Endothelial cell of hepatic sinusoid (primary cell): ENCODE data around the gene GABRR2.

ENCODE experiments used
- in situ Hi-C: cut with HindIII; loops from 2 replicates; pipeline ENCODE4 v1.10.0; 2017; ENCODE audit warnings: low sequenced_read_pairs

GABRR2 gene

DNA sequence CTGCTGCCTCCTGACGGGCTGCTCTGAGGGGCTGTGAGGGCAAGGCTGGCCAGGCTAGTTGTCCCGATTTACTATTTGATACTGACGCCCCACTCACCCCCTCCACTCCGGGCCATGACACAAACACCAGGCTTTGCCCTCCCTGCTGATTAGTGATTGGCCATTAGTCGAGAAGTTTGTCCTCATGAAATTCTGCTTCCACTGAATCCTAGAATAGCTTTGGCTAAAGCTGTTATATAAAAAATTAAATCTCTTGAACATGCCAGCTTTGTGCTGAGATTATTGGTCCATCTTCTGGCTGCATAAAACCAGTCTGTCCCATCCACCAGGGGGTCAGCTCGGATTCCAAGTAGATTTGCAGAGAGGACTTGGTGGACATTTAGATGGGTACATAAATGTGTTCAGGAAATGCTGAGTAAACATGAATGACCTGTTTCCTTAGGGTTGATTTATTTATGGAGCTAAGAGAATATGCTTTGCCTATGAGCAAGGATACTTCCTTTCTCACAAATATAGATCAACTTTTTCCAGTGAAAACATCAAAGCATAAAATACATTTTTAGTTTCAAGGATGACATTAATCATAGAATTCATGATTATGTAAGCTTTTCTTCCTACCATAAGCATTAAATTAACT lies at the start of gene GABRR2:
Gene GABRR2, minus strand, starts transcription at position 51 of the 637 bp plus-strand sequence. CDS start 134 bp downstream, outside the sequence.
- in situ Hi-C loops: no loop called here

DNA sequence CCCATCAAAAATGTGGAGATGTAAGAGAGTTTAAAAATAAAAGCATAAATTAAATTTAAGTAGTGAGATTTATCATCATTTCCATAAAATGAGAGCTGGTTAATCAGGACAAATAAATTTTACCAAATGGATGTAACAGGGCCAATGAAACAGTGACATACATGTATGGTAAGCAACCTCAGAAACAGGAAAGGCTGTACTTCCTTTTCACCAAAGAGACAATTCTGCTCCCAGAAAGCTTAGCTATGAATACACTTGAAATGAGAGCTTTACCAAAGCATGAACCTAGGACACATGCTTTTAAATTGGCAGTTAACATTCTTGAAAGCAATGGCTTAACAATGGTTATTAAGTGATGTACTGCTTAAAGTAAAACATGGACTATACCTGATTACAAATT lies 49.5 kb upstream of the GABRR2 start:
- in situ Hi-C loops: loop anchor here (5.0 kb wide), 1 partner anchor 107 kb away; no protein-coding TSS in a partner anchor

DNA sequence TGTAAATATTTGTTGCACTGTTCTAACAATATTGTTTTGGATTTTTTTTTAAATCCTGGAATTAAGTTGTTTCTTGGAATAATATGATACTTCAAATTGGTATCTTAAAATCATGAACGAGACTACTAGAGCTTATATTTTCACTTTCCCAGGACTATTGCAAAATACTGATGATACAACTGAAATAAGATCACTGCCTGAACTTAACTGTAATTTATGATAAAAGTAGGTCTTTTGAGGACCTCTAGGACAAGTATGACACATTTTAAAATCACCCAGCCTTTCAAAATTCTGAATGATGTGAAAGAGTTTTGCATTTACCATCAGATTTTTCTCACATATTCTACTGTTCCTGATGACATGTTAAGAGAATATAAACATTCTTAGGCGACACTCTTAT lies 46.1 kb upstream of the GABRR2 start:
- in situ Hi-C loops: loop anchor here (5.0 kb wide), 1 partner anchor 104 kb away; no protein-coding TSS in a partner anchor

DNA sequence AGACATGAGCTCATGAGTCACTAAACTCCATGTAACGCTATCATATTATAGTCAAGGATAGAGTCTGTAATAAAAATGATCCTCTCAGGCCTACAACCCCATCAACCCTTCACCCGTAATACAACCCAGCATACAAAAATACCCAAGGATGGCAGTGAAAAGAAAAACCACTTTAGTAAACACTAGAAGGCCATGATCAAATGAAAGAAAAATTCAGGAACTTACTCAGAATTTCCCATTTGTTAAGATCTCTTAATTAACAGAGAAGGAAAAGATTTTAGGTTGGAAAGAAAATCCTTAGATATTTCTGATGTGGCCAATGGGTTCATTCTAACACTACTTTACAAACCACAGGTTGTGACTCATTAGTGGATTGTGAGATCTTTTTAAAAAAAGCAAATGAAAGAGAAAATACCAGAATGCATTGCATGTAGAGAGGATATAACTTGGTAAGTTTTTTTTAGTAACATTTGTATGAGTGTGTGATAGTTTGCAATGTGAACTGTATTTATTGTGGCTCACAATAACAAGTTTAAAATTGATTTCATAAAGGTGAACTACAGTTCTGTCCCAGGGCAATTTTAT lies 45.4 kb upstream of the GABRR2 start:
- in situ Hi-C loops: loop anchor here (5.0 kb wide), 1 partner anchor 103 kb away; no protein-coding TSS in a partner anchor

DNA sequence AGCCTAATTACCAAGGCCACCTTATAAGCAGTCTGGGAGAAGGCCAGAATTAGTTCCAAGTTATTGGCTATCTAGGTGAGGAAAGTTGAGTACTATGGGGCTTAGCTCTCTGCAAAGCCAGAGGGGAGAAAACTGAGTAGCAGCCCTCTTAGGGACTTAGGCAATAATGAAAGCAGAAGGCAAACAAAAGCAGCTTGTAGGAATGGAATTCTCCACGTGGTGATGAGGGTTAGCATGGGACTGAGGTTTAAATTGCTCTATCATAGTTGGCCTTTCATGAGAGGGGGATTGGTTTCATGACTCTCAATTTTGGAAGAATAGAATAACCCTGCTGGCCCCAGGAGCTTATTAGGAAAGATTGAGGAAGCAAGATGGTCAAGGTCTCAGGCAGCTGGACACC lies 44.5 kb upstream of the GABRR2 start:
- in situ Hi-C loops: no loop called here

DNA sequence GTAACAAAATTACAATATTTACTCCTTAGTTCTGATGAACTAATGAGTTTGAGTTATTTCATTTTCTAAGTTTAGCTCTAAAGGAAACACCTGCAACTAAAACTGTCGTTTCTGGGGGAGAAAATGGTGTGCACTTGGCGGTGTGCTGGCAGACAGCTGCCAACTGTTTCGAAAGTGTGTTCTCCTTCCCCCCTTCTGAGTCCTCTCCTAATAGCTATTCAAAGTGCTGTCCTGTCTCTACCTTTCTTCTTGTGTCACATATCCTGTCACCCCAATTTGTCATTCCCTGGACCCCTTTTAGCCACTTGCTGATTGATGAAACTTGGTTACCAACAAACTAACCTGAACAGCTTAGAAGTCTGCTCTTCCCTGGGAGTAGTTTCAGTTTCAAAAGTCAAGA lies 42.3 kb upstream of the GABRR2 start:
- in situ Hi-C loops: no loop called here

DNA sequence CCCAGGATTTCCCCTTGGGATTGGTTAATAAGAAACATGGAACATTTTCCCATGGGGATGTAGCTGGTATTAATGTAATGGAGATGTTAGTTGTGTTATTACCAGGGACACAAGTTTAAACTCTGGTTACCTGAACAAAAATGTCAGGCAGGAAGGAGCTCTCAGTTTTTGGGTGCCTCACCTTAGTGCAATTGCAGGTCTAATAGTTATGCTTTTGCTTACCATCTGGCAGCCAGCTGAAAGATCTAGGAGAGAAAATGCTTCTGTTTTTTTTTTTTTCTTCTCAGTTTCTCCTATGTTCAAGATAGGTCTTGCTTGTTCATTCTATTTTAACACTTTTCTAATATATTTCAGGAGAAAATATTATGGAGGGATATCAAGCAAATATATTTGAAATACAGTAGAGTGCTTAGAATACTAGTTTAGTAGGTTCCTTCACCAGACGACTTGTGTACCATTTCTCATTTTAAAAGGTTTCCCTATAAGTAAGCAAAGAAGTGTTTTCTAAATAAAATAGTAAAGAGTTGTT lies 41.6 kb upstream of the GABRR2 start:
- in situ Hi-C loops: no loop called here

DNA sequence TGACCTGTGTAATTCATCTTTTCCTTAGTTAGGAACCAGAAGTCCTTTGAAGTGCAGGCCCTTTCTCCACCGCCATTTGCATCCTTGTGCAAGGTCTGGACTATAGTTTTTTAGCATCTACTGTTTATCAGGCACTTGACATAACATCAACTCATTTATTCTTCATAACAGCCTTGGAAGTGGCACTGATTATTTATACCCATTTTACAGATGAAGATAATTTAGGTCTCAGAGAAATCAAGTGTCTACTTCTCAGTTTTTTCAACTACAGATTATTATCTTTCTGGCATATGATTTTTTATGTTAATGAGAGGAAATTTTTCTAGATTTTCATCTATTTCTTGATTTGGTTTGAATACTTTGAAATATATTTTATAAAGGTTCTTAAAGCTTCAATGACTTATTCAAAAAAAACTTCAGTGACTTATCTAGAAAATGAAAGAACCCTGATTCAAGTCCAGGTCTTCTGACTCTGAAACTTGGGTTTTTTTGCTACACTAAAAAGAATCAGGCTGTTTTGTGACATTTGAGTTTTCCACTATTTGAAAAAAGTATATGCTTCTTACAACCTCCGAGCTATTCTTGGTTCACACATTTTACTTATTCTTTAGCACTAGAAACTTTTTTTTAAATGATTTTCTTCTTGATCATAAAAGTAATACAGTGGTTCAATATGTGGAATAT lies 40.6 kb upstream of the GABRR2 start:
- in situ Hi-C loops: no loop called here

DNA sequence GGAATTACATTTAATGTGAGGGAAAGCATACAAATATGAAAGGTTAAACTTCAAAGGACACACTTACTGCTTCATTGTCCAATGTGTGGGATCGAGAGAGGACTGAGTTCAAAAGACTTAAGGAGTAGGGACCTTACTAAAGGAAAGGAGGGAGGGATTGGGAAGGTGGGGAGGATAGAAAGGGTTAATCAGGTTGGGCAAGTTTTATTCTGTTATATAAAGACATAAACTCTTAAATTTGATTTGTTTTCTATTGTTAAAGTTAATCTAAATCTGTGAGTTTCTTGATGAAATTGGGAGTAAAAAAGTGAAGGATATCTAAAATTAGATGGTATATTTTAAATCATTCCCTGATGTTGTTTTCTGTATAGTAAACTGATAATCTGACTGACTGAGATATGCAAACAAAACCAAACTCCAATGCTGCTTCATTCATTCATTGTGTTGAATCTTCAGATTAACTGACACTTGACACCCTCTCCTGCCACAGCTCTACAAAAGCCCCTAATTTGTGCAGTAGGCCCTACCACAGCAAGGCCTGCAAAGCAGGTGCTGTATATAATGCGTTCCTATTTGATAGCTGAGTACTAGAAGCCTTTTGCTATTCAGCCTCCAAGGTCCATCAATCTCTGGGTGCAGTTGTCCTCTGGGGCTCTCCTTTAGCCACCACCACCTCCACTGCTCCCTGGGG lies 38.7 kb upstream of the GABRR2 start:
- in situ Hi-C loops: no loop called here

DNA sequence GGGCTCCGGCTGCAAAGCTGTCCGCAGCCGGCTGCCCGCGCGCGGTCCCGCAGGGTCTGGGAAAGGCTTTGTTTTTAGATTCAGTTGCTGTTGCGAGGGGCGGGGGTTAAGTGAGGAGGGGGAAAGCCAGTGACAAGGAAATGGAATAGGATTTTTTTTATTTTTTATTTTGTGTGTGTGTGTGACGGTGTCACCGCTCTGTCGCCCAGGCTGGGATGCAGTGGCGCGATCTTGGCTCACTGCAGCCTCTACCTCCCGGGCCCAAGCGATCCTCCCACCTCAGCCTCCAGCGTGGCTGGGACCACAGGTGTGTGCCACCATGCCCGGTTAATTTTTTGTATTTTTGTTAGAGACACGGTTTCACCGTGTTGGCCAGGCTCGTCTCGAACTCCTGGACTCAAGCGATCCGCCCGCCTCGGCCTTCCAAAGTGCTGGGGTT lies 38.0 kb upstream of the GABRR2 start:
- in situ Hi-C loops: no loop called here

DNA sequence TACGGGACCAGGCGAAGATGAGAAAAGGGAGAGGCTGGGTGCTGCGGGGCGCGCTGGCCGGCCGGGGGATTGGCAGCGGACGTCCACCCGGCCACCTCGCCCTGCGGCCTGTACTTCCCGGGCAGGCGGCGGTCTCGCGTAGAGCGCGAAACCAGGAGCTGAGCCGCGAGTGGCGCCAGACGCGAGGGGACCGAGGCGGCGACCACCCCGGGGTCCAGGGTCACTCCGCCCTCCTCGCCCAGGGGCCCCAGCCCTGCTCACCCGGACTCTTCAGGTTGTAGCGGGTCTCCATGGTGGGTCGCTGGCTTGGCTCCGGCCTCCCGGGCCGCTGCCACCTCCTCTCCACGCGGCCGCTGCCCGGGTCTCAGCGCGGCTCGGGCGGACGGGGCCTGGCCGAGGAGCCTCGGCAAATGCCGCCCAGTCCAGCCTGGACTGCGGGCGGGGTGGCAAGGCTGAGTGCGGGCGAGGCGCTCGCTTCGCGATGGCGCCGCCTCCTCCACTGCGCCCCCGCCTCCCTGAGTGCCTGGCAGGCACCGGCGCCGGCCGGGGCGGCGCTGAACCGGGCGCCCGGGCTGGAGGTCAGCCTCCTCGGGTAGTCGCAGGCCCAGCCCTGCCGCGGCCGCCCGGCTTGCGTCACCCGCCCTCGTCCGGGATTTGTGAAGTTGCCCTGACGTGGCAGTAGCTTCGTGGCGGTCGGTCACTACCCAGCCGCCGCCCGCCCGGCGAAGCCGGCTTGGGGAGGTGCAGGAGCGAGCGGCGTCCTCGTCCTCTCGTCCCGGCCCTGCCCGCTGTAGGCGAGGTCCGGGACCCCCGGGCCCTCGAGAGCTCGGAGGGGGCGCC lies 37.4 kb upstream of the GABRR2 start, which contains the start of gene UBE2J1:
Gene UBE2J1, minus strand, starts transcription at position 445 of the 840 bp plus-strand sequence. Its CDS starts 153 bp downstream, at position 292.
- in situ Hi-C loops: no loop called here

DNA sequence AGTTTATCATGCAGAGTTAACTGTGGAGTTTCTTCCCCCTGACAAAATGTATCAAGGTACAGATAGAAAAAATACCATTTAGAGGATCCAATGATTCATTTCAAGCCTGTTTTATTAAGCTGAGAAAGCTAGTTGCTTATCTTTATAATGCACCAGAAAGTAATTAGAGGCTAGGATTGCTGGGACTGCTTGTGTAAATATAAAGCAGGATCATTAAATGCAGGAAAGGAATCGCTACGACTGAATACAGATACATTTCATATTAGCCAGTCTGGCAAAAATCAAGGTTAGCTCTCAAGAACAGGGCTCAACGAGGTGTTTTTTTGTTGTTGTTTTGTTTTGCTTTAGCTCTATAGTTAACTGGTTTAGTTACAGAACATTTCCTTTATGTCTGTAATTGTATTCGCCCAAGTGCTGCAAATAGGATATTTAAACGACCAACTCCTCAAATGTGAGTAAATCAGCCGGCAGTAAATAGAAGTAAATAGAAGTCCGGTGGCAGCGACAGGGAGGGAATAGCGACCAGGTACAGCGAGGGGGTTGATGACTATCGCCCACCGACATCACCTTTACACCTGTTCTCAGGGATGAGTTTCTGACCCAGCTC lies 36.7 kb upstream of the GABRR2 start:
- in situ Hi-C loops: no loop called here

DNA sequence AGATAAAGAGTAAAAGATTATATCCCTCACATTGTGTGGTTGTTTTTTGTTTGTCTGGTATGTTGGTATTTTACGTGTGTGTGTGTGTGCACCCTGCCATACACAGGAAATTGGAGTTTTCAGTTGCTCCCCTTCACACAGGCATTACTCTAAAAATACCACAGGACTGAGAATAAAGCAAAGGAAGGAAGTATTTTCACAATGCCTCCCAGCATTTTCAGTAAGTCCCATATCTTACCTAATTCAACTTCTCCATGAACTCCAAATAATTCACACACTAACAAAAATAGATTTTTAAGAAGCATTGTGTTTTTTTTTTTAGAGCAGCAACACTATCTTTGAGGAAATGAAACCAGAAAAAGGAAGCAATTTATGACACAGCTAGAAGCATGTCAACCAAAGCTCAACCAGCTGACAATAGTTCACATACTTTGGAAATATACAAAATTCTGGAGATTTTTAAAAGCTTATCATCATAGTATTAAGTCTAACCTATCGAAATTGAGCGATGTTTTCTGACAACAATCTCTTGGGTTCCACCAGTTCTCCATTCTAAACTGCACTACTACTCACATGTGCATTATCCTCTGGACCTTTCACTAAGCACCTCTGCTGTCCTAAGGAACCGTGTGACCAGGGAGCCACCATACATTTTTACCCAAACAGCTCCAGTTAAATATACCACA lies 35.3 kb upstream of the GABRR2 start:
- in situ Hi-C loops: no loop called here

DNA sequence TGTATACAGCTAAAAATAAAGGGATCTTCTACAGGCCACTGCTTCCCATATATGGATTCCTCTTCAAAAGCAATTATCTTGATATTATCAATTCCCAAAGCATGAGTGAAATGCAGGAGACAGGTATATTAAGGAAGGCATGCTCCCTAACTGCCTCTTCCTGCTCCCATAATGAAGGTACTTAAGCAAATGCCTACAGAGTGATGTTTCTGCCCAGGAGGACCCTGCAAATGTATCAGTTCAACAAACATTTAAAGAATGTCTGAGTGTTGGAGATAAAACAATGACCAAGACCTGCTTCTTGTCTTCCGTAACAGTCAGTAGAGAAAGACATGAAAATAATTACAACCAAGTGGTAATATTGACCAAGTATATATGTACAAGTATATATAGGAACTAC lies 33.3 kb upstream of the GABRR2 start:
- in situ Hi-C loops: no loop called here

DNA sequence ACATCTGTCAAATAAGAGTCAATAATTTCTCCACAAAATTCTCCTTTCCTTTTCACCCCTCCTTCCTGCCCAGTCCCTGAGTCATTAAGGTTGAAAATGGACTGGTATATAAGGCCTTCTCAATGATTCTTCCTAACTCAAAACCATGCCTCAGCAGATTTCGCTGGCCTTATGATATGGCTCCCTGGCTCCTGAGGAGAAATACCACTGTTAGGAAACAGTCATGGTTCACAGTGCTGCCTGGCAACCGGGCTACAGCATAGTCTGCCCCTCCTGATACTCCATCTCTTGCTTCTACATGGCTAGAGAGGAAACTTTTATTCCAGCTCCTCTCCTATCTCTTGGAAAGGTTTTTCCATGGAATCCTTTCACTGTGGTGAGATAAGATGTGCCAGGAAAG lies 32.7 kb upstream of the GABRR2 start:
- in situ Hi-C loops: no loop called here

DNA sequence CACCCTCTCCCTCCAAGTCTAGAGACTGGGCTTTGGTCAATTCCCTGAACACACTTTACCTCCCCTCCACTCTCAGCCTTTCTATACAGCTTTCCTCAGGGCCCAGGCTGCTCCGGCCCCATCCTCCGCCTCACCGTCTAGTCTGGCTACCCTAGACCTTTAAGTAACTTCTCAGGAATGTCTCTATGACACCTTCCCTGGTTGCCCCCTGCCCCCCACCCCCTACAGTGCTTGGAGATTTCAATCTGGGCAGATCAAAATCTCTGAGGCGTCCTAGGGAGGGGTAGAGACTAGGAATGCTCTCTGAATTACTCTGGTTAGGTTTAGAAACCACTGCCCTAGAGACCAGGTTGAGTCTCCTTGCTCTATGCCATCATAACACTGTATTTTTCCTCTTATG lies 31.3 kb upstream of the GABRR2 start:
- in situ Hi-C loops: no loop called here

DNA sequence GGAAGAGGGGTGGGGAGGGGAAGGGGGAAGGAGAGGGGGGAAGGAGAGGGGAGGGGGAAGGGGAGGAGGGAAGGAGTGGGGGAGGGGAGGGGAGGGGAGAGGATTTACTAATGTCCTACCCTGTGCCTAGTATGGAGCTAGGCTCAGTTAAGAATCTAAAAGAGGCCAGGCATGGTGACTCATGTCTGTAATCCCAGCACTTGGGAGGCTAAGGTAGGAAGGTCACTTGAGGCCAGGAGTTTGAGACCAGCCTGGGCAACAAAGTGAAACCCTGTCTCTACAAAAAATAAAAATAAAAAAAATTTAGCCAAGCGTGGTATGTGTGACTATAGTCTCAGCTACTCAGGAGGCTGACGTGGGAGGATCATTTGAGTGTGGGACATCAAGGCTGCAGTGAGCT lies 24.5 kb upstream of the GABRR2 start:
- in situ Hi-C loops: no loop called here

DNA sequence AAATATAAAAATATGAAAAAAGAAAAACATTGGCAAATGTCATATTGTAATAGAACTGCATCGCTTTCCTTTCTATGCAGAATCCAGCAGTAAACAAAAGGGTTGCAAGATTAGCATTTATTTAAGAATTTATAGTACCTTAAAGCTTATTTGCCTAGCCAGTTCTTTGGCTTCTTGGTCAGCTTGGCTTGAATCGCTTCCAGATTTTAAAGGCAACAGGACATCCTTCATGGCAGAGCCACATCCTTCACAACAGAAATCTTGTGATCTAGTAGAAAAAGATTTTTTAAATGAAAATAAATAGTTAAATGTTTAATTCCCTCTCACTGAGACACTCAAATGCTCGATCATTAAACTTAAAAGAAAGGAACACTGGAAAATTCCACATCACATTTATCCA lies 20.1 kb upstream of the GABRR2 start:
- in situ Hi-C loops: no loop called here

DNA sequence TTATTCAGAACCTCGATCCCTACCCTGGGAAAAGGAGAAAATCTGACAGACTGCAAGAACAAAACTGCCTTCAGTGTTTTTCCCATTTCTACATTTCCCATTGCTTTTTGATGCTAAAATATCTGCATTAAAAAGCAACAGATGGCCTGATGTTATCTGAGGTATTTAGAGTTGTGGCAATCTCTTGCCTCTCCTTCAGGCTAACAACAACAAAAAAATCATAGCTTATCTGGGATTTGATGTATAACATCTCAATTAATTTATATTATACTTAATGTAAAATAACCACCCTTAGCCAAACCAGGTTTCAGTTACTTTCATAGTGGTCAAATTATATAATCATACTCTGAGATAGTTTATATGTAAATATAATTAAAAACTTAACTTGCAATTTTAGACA lies 15.8 kb upstream of the GABRR2 start:
- in situ Hi-C loops: no loop called here
